ENCODE measurements around the gene FOSL2.

The FOSL2 gene

DNA sequence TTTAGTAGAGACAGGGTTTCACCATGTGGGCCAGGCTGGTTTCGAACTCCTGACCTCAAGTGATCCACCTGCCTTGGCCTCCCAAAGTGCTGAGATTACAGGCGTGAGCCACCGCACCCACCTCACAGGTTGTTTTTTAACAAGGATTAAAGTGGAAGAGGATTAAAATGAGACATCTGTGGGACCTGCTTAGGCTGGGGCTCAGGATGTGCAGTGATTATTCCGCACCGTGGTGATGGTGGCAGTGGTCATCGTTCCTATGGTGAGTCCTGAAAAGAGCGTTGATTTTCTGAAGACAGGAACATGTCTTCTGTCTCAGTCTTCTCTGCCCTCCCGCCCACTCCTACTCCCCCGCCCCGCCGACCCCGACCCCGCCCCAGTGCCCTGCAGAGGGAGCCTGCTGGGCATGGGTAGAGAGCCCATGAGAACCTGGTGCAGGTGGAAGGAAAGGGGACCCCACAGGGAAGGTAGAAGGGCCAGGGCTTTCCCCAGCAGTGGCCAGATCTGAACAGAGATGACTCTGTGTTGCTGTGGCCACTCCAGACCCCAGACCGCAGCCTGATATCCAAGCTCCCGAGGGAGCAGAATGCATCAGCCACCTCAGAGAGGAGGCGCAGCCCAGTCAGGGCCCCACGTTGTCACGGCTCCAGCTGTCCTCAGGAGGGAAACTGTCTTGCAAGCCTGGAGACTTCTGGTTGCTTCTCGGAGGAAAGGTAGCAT is 34.5 kb upstream of the FOSL2 start:
- TF ChIP-seq EP300 (IDR thresholded peaks at IDR 0.05; ENCODE audit: borderline replicate concordance) = no peak
- no peak for TF ChIP-seq YY1 (IDR thresholded peaks at IDR 0.05; ENCODE audit: low read depth)
- TF ChIP-seq RAD21 (IDR thresholded peaks at IDR 0.05; ENCODE audit: low read depth) = no peak
- TF ChIP-seq ZBTB7A (IDR thresholded peaks at IDR 0.05; ENCODE audit: low read depth) = no peak
- TF ChIP-seq REST (IDR thresholded peaks at IDR 0.05; ENCODE audit: low read depth) = no peak
- TF ChIP-seq CREB1 (IDR thresholded peaks at IDR 0.05; ENCODE audit: low read depth) = no peak

DNA sequence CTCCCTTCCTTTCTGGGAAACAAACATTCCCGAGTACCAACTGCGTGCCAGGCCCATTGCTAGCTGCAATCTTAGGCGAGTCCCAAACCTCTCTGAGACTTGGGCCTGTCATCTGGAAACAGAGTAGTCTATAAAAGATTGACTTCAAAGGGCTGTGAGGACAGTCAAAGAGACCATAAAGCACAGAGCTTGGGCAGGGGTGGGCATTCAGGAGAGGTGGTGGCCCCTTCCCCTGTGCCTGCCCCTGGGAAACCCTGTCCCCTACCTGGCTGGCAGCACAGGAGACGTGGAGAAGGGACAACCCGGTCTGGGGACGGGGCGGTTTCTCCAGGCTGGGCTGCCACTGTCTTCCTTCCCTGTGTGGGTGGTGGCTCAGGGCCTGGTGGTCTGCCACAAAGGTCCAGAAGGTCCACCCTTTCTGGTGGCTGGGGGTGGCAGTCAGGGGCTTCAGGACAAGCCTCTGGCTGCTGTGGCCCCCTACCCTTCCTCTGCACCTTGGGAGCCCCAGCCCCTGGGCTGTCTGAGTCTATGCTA is 33.9 kb upstream of the FOSL2 start:
- no peak for TF ChIP-seq ZBTB7A (IDR thresholded peaks at IDR 0.05; ENCODE audit: low read depth)
- TF ChIP-seq USF1 (IDR thresholded peaks at IDR 0.05) = no peak
- no peak for TF ChIP-seq YY1 (IDR thresholded peaks at IDR 0.05; ENCODE audit: low read depth)
- no peak for TF ChIP-seq MAX (IDR thresholded peaks at IDR 0.05)
- TF ChIP-seq TAF1 (IDR thresholded peaks at IDR 0.05; ENCODE audit: low read depth) = no peak
- TF ChIP-seq FOXM1 (IDR thresholded peaks at IDR 0.05; ENCODE audit: borderline replicate concordance, low read depth) = no peak
- TF ChIP-seq EGR1 (IDR thresholded peaks at IDR 0.05) = no peak
- TF ChIP-seq EP300 (IDR thresholded peaks at IDR 0.05; ENCODE audit: borderline replicate concordance) = no peak
- no peak for TF ChIP-seq CEBPB (IDR thresholded peaks at IDR 0.05)
- TF ChIP-seq NFIC (IDR thresholded peaks at IDR 0.05) = no peak
- TF ChIP-seq RAD21 (IDR thresholded peaks at IDR 0.05; ENCODE audit: low read depth) = no peak
- no peak for TF ChIP-seq TCF12 (IDR thresholded peaks at IDR 0.05; ENCODE audit: low read depth)
- TF ChIP-seq CREB1 (IDR thresholded peaks at IDR 0.05; ENCODE audit: low read depth) = no peak
- TF ChIP-seq REST (IDR thresholded peaks at IDR 0.05; ENCODE audit: low read depth) = no peak
- no peak for TF ChIP-seq TEAD4 (IDR thresholded peaks at IDR 0.05)

GRCh38 chr2:28359222-28360057 is 33.2 kb upstream of the FOSL2 start:
- TF ChIP-seq TCF12 (IDR thresholded peaks at IDR 0.05; ENCODE audit: low read depth) (no peak), YY1 (IDR thresholded peaks at IDR 0.05; ENCODE audit: low read depth) (no peak), CEBPB (IDR thresholded peaks at IDR 0.05) (no peak), USF1 (IDR thresholded peaks at IDR 0.05) (no peak), MAX (IDR thresholded peaks at IDR 0.05) (no peak), FOXM1 (IDR thresholded peaks at IDR 0.05; ENCODE audit: borderline replicate concordance, low read depth) (no peak), TAF1 (IDR thresholded peaks at IDR 0.05; ENCODE audit: low read depth) (no peak), TEAD4 (IDR thresholded peaks at IDR 0.05) (no peak), ZBTB7A (IDR thresholded peaks at IDR 0.05; ENCODE audit: low read depth) (no peak), EP300 (IDR thresholded peaks at IDR 0.05; ENCODE audit: borderline replicate concordance) (no peak)

GRCh38 chr2:28360058-28360717 is 32.5 kb upstream of the FOSL2 start:
- TF ChIP-seq TAF1 (IDR thresholded peaks at IDR 0.05; ENCODE audit: low read depth) = no peak
- no peak for TF ChIP-seq CEBPB (IDR thresholded peaks at IDR 0.05)
- TF ChIP-seq TCF12 (IDR thresholded peaks at IDR 0.05; ENCODE audit: low read depth) = no peak
- no peak for TF ChIP-seq MAX (IDR thresholded peaks at IDR 0.05)
- no peak for TF ChIP-seq USF1 (IDR thresholded peaks at IDR 0.05)
- TF ChIP-seq YY1 (IDR thresholded peaks at IDR 0.05; ENCODE audit: low read depth) = no peak
